HS-27A (cell line): Measurements from ENCODE around the gene MEGF11.

Experiments
- DNase-seq: peaks from one replicate; pipeline ENCODE4 v3.0.0-alpha.2; 2012; ENCODE audit warnings: low read depth, missing footprints

MEGF11 gene

DNA sequence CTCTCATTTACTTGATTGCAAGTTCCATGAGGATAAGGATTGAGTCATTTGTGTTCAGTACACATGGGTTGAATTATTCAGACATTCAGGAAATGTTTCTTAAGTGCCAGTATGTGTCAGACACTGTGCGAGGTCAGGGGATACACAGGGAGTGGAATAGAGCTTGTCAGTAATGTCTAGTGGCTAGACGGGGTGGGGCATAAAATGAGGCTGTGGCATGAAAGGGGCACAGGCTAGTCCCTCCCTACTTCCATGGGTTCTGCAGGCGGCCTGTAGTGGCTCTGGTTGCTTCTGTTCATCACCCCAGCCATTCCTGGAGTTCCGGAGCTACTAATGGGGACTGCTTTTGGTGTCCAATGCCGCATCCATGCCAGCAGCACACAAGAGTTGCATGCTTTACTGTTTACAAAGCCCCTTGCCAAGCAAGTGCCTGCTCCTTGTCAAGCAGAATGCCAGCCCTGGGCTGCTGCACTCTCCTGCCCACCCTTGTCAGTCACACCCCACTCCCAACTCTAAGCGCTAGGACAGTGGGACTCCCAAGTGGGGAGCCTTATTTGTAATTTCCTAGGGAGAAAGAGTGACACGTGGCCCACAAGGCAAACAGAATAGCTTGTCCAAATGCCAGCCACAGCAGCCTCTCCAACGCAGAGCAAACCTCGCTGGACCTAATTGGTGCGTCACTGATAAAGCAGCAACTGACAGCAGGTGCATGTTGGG, 313.5 kb downstream of the MEGF11 start:
- DNase-seq = peak; percentile 52

DNA sequence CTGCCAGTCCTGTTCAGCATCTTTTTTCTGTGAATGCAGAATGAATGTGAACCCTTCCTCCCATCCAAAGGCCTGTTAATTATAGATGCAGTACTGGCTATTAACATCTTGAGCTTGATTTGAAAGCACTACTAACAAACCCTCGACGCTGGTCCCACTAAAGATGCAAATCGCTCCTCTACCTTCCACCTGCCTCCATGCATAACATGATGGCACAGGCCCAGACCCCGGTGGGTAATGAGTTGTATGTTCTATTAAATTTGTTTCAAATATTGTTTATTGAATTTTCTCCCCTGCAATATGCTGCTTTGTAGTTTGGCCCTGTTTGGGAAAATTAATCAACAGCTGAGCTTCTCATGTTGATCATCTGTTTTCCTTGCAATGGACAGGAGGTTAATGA, 314.9 kb downstream of the MEGF11 start:
- no peak for DNase-seq

DNA sequence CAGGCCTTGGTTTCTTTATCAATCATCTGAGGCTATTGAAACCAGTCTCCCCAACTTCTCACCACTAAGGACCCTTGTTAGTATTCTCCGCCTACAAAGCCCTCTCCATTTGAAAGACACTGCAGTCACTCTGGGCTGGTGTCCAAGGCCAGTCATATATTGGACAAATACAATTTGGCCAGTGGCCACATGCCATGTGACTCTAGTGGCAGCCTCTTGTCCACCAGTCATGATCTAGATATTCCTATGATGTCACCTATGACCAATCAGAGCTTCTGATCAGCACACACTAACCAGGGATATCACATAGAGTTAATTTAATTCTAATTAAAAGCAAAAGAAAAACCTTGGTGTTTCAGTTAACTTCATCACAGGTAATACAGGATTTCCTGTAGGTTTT, 316.1 kb downstream of the MEGF11 start:
- DNase-seq = no peak

DNA sequence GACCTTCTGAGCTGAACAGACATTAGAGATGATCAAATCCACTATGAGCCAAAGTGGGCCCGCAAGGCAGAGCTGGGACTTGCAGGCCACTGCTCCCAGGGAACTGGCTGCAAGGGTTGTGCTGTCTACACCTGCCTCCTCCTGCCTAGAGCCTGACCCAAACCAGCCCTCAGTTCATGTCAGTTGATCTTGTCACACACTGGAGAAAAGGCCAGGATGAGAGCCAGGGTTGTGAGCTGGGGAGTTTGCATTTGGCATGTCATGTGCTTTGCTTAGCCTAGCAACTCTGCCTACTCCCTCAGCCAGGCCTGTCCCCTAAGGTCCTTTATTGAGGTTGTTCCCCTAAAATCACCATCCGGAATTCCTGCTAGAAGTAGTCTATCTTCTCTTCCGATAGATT, 316.5 kb downstream of the MEGF11 start:
- DNase-seq = no peak

DNA sequence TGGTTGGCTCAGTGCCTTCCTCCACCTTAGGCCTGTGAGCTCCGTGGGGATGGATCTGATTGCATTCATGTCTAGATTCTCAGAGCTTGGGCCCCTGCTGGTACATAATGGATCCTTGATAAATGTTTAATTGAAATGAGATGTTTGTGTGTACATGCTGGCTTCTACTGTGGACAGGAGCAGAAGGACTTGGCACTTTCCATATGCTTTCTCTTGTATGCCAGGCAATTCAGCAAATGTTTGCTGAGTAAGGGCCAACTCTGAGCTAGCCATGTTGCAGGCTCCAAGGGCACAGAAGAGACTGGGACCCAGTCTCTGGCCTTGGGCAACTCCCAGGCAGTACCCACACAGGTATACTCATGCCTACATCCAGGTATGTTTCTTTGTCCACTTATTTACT, 317.3 kb downstream of the MEGF11 start:
- DNase-seq = no peak

DNA sequence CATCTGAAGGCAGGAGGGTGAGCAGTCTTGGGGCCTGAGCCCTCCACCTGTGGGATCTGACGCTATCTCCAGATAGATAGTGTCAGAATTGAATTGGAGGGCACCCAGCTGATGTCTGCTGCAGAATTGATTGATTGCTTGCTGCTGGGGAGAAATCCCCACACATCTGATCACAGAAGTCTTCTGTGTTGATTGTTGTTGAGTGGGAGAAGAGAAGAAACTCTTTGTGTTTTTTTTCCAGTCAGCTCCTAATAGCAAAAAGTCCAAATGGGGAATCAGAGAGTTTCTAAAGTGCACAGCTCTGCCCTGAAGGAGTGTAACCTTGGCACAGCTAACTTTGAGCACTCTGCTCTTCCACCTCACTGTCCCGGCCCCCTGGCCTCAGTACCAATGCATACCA, 318.2 kb downstream of the MEGF11 start:
- DNase-seq = no peak

DNA sequence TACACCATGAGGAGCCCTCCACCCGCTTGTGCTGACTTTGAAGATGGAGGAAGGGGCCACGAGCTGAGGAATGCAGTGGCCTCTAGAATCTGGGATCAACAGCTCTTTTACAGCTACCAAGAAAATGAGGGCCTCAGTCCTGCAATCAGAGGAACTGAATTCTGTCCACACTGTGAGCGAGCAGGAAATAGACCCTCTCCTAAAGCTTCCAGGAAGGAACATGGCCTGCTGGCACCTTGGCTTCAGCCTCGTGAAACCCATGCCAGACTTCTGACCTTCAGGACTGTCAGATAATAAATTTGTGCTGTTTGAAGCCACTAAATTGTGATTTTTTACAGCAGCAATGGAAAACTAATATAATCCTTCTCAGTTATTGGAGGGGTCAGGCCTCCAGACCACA, 322.3 kb downstream of the MEGF11 start:
- DNase-seq = no peak

DNA sequence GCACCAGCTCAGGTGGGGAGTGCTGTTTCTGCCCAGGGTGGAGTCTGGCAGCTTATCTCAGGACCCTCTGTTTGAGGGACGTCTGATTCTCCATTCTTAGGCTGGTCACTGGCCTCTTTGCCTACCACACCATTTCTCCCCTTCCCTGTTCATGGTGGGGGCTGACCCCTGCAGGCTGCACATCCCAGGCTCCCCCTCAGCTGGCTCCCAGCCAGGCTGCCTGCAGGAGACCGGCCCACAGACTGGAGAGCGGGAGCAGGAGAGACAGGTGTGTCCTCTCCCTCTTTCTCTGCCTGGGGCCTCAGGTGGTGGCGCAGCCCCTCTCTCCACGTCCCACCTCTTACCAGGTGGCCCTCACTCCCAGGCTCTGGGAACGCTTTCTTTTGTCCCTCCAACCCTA, 323.4 kb downstream of the MEGF11 start:
- no peak for DNase-seq

DNA sequence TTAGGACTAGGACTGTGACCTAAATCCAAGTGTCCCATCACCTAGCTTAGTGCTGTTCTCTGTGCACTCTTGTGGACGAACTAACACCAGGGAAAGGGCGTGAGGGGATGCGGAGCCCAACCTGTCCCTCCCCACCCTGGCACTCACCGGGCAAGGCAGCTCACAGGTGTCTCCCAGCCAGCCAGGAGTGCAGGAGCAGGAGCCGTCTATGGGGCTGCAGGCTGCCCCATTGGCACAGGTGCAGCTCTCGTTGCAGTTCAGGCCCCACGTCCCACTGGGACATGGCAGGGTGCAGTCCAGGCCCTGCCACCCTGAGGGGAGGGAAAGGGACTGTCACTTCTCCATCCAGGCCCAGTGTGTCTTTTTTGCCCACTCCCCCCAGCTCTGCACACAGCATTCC, 324.0 kb downstream of the MEGF11 start:
- DNase-seq = no peak

DNA sequence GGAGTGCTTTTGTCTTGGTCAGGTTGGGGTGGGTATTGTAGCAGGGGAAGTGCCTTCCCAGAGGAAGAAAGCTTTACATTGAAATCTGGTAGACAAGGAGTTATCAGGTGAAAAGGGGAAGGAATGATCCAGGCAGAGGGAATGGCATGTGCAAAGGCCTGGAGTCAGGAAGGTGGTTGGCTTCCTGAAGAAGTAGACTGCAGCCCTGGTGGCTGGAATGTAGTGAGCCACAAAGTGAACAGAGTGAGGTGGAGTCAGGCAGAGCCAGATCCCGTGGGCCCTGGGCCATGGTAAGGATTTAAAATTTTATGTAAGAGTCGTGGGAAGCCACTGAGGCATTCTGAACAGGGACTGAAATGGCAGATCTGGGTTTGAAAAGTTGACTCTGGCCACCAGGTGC, 326.0 kb downstream of the MEGF11 start:
- DNase-seq = no peak

DNA sequence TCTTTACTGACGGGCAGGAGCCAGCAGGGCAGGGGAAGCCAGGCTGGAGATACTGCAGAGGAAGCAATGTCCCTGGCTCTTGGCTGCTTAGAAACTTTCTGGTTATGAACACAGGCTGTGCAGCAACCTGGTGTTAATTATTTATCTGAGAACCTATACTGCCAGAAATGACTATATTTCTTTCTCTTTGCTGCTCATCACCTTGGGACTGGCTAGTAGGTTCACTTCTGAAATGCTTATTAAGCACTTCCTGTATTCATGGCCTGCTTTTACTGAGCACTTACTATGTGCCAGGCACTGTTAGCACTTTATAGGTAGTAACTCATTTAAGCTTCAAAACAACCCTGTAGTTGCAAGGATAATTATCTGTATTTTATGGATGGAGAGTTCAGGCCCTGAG, 326.7 kb downstream of the MEGF11 start:
- DNase-seq = no peak

DNA sequence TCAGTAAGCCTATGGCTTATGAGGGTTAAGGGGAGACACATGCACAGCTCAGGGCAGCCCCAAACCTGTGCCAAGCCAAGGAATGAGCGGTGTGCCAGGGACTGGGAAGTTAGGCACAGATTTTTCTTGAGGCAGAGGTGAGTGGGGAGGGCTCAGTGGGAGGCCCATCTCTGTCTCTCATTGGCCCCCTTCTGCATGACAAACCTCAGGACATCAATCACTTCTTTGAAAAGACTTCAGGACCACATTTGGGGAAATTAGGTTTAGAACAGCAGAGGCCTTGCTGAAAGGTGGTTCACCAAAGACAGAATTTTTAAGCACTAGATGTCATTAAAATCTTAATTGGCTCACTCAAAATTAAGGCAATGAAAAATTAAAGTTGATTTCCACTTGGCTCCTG, 327.1 kb downstream of the MEGF11 start:
- no peak for DNase-seq

DNA sequence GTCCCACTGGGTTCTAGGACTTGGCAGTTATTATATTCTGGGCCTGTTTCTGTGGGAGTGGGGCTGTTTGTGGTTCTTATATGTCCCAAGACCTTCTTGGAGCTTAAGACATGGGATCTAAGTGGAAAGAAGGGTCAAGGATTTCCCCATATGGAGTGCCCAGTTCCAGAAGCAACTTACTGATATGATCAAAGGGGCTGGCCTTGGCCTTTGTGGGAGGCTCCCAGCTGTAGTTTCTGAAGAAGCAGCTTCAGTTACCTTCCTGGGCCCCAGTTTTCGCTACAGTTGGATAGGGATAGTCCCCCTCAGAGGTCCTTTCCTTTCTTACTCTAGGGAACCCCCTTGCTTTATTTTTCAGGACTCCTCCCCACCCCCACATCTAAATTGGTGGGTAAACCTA, 328.2 kb downstream of the MEGF11 start:
- DNase-seq = no peak

DNA sequence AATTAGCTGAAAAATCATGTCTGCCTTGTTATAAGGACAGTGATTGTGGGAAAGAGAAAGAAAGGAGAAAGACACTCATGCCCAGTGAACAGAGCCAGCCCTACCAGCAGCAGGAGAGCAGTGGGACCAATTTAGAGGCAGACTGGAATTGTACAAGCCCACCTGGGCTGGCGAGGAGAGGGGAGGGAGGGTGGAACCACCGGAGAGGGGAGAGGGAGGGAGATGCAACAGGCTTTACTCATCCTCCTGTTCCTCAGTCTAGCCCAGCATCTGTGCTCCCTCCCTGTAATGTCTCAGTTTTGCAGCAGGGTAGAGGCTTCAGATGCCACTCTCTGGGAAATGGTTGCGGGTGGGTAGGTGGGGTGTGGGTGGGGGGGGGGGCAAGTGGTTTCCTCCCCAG, 329.5 kb downstream of the MEGF11 start:
- DNase-seq = no peak

DNA sequence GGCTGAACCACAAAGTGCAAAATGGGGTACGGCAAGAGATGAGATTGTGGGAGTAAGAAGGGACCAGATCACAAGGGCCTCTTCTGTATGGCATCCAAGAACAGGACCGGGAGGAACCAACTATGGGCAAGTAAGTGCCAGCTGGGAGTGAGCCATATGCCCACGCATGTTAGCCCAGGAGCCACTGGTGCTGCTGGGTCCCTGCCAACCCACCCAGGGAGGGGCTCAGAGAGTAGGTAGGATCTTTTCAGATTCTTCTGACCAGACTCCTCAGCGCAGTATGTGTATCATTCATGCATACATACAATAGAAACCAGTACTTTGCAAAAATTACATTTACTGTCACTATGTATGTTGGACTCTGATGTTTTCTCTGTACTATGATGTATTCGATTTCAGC, 330.3 kb downstream of the MEGF11 start:
- DNase-seq = no peak

DNA sequence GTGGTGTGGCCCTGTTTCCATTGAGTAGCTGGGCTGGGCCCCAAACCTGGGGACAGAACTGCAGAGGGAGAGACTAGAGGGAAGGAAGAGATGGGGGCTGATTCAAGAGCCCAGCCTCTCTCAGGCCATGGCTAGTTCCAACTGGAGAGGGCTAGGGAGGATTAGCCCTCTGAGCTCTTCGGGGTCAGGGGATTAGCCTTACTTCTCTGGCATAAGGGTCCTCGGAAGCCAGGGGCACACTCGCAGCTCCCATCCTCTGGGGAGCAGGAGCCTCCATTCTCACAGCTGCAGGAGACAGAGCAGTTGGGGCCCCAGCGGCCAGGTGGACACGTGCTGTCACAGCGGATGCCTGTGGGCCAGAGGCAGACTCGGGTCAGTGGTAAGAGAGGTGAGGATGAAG, 330.9 kb downstream of the MEGF11 start:
- no peak for DNase-seq

DNA sequence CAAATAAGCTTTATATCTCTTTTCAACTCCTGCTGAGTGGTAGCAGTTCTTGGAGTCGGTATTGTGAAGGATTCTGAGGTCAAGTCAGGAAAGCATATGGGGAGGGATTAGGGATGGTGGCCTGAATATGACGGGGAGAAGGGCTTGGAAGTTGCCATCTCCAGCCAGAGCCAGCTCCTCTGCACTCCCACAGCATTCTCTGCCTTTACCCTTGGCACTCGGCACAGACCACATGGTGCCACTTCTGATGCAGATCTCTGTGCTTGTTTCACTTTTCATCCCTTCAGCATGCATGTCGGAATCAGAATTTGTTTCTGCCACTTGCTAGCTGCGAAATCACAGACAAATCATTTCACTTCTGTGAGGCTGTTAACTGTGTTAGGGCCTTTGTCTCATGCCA, 331.8 kb downstream of the MEGF11 start:
- no peak for DNase-seq

DNA sequence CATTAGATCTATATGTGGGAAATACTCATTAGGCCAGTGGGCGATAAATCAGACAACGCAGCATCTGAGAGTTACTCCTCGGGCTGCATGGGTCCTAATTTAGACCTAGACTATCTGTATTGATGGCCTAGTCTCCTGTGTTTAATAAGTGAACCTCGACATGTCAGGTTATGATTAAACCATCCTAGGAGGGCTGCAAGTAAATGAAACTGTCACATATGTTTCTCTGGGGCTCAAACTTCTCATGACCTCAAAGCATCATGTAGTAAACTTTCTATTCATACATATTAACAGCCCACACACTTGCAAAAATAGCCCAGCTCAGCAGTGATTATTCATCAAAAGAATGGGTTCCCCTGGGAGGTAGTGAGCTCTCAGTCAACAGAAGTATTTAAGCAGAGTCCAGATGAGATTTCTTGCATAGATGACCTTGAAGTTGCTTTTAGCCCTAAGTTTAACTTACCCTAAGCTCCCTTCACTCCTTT, 332.7 kb downstream of the MEGF11 start:
- no peak for DNase-seq

DNA sequence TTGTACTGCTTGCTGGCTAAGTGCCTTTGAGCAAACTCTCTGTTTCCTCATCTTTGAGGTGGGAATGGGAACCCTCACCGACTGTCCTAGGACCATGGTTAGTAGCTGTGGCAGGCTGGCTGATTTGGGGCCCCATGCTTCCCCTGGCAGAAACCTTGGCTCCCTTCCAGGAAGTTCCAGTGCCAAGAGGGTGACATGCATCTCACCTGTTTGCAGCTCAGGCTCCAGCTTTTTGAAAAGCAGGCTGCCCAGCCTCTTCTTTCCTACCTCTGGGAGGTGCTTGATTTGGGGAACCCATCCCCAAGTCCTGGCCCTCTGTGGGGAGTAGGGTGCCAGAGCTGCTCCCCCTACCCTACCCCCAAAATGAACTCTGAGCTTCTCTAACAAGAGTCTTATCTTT, 333.4 kb downstream of the MEGF11 start:
- no peak for DNase-seq

DNA sequence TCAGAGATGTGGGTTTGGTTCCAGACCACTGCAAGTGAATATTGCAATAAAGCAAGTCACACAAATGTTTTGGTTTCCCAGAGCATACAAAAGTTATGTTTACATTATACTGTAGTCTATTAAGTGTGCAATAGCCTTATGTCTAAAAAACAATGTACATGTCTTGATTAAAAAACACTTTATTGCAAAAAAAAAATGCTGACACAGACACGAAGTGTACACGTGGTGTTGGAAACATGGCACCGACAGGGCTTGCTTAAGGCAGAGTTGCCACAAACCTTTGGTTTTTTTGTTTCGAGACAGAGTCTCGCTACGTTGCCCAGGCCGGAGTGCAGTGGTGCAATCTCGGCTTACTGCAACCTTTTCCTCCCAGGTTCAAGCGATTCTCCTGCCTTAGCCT, 334.2 kb downstream of the MEGF11 start:
- no peak for DNase-seq

DNA sequence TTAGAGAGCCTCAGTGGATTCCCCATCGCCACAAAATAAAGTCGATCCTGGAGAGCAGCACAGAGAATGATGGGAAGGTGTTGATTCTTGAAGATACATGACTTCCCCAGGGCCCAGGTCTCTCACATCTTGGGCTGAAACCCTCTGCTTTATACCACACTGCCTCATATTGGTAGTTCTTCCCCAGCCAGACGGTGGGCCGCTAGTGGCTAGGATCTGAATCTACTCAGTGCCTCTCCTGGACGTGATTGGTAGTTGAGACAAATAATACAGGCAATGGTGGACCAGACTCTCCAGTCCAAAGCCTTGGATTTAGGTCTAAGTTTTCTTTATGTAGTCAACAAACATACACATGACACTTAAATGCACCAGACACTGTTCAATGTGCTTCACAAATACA, 334.6 kb downstream of the MEGF11 start:
- DNase-seq = no peak

DNA sequence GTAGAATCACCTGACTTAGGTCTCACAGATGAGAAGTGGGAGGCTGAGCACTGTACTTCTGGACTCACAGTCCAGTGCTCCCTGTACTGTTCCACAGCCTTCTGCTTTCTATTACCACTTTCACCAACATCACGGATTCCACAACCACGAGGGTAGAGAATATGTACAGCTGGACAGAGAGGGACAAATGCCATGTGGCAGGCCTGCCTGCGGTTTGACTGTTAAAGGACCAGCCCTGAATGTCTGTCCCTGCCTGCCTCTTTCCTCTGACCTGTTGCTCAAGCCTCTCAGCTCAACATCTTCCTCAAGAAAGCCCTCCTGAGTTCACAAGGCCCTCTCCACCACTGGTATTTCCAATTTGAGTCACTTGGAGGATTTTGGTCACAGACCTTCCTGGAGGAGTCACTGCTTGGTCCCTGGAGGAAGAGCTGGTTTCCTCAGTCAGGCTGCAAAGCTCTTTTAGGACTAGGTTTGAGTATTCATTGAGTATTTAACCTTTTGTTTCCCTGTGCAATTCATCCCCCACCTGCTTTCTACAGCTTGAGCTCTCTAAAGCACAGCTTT, 335.1 kb downstream of the MEGF11 start:
- DNase-seq = no peak

DNA sequence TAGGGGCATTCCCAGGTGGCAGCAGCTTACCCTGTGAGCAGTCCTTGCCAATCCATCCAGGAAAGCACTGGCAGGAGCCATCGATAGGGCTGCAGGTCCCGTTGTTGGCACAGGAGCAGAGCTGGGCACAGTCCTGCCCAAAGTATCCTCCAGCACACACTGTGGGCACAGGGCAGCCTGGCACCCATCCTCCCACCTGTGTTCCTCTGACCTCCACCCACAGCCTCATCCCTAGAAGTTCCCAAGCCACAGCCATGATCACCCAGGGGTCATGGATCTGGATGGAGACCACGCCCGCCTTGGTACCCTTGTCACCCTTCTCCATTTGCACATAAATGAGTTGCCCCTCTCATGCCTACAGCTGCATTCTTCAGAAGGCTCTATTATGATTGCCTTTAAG, 335.6 kb downstream of the MEGF11 start:
- DNase-seq = no peak

DNA sequence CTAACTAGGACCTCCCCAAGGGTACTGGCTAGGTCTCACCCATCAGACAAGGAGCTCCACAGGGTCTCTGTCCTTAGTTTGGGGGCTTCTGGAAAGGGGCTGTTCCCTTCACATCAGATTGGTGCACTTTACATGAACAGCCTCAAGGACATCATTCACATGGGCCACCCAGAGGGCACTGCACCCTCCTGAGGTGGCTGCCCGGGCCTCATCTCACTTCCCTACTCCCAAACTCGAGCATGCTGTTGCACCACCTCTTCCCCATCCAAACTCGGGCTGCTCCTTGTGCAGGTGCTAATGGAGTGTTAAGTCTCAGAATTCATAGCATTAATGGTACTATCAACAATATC, 336.2 kb downstream of the MEGF11 start:
- DNase-seq = no peak
